ENCODE measurements around the gene CDC26. TPM values are rescaled to one million over a fixed set of nuclear protein-coding genes. Genes with fewer than 3 reads are reported as not detected.
A peak's percentile ranks its signal among the peaks of the same experiment; 100 is the strongest.
"Not testable (repeated sequence)": the region's sequence is repeated elsewhere in the genome, so short reads cannot be mapped to it uniquely, and the experiment has no call there.

The CDC26 gene
- total RNA-seq, 1 donor from 2014 or later = 32.1 TPM

GRCh38 chr9:113238202-113238858 lies 37.0 kb downstream of the CDC26 start:
- no peak for DNase-seq

DNA sequence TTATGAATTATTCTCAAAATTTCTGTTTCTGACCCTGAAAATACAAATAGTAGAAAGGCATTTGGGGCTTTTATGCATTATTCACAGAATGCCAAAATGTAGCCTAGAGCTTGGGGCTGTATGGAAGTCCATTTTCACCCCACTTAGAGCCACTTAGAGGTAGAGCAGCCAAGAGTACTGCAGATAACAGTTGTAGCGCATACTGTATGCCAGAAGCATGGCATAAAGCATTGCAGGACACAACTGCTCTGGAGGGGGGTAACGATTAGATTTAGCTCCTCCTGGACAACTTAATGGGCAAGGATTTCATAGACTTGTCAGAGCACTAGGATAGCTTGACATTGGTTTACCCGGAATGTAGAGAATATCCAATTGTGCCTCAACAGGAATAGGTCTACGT lies 38.3 kb downstream of the CDC26 start:
- no peak for DNase-seq

- not testable (repeated sequence) for DNase-seq
Measured at GRCh38 chr9:113235701-113236255, 39.6 kb downstream of the CDC26 start.

DNA sequence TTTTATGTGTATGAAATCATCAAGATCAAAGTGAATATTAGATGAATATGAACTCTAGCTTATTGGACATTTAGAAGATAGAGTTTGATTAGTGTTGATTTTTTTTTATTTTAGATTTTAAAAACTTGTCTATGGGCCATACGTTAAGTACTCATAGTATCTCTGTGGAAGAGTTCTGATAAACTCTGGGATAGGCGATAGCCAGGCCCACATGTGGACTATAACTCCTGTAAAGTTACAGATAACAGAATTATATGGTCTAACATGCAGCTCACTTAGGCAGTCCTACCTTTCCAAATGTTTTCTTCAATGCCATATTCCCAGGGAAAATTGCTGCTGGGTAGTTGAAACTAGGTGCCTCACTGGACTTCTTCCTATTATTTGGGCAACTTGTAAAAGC lies 43.7 kb downstream of the CDC26 start:
- no peak for DNase-seq

DNA sequence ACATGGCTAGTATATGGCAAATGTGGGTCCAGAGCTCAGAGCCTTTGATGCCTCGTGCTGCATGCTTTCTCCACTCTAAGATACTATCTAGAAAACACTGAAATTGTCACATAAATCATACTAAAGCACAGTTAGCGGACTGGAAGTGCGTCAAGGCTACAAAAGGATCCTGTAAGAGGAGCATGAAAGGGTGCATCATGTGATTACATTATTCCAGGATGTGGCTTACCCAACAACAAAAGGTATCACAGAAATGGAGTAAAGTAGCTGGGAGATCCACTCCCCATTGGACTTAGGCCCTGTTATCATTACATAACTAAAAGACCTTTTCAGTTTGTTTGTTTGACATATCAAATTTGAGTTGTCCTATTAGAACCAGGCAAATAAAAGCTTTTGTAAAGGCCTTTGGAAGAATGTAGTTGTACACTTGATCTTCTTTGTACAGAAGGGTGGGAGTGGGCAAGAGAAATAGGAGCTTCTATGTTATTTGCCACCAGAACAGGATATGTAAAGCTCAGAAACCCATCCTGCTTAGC lies 47.2 kb downstream of the CDC26 start:
- no peak for DNase-seq

DNA sequence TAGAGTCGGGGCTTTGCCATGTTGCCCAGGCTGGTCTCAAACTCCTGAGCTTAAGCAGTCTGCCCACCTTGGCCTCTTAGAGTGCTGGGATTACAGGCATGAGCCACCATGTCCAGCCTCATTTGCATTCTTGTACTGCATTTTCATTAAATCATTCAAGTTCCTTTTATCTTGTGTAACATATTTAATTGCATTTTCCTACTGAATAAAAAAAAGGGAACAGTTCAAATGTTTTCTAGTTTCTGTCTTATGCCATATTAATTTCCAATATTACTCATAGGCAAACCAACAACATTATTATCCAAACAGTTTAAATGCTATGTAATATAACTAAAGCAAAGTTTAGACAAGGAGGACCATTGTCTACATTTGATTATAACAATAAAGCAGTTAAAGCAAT lies 47.9 kb downstream of the CDC26 start:
- DNase-seq = no peak

GRCh38 chr9:113223963-113224362 lies 51.4 kb downstream of the CDC26 start:
- DNase-seq = no peak

DNA sequence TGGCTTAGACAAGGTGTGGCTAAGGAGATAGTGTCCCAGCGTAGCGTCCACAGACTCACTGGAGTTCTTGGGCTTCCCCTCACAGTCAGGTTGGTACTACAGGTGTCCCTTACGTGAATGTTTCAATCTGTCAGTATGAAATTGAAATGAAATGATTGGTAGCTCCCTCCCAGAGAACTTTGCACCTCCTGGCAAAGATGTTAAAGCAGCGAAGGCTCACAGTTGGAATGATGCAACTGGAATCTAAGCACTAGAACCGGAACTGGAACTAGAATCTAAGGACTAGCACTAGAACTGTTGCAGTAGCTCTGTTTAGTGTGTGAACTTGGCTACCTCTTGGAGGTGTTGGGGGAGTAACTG lies 52.9 kb downstream of the CDC26 start:
- peak; percentile 7 for DNase-seq

DNA sequence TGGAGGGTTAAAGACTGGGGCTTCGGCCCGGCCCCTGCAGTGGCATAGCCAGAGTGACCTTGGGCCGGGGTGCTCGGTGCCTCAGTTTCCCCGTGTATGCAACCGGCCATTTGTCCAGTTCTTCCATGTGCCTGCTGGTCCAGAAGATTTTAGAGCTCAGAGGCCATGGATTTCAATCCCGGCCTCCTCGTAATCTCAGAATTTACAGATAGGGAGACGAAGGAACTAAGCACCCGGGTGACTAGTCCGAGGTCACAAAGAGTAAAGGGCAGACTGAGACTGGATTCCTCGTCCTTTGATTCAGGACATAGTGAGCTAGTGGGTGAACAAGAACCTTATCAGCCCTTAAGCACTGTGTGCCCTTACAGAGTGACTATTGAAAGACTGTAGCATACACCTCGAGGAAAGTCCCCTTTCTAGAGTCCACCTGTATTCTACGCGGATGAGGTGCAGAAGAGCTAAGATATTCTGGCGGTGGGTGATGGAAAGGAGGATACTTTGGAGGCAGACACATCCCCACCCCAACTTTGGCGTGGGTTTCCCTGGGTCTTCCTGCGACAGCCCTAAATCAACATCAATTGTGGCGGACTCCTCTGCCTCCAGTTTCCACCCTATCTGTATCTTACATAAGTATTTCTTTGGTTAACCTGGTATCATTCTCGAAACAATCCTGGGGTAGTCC lies 53.4 kb downstream of the CDC26 start:
- DNase-seq = peak; percentile 33

- peak; percentile 99 for DNase-seq
Measured at GRCh38 chr9:113221003-113221799, 54.2 kb downstream of the CDC26 start, which contains the start of the genes FKBP15 and SLC31A1. Gene FKBP15 (minus strand): TSS chr9:113221277. CDS start chr9:113221243, 34 bp downstream. Gene SLC31A1 (plus strand): TSS chr9:113221544. CDS start chr9:113256149, 34,605 bp downstream.

DNA sequence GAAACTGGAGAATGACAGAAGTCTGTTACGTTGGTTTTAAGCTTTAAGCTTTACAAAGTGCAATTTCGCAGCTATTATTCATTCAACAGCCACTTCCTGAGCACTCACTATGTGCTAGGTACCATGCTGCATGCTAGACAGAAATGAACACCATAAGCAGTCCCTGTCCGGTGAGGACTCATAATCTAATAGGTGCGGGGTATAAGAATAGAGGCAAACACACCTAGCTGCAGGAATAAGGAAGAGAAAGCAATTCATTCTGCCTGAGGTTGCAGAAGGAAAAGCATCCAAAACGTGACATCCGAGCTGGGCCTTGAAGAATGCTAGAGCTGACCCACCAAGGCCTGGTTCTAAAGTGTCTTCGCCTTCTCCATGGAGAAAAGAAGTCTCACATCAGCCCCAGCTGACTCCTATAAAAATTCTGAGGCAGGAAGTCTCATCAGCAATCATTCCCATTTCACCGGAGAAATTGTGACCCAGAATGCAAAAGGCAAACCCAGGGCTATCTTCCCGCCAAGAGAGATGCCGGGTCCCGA lies 54.8 kb downstream of the CDC26 start:
- DNase-seq = no peak

GRCh38 chr9:113219969-113220368 lies 55.4 kb downstream of the CDC26 start:
- peak; percentile 2 for DNase-seq

DNA sequence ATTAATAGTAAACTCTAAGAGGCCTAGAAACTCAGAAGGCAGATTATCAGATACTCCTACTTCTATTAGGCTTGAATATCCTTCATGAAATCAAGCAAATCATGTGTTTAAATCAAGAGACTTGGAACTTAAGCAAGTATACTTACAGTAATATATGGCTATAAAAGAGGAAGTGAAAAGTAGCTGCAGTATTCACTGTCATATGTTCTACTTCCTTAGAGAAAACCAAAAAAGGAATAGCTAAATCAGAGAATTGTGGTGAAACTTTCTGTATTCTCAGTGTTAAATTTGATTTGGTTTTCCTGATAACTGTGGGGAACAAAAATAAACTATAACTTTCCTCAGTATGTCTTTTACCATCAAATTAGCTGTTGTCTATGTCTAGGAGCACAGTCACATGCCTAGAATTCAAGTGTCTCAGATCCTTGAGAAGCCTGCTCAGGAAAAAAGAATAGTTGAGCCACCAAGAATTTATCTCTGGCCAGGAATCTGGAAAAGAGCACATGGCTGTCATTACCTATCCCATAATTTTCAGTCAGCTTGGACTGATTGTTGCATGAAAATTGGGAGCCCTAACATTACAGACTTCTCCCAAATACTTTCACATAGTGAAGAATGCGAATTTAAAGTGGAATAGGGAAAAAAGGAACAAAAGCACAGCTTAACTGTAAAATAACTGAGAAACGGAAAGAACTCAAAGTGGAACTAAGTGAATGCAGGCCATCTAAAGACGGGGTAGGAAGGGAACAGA lies 56.0 kb downstream of the CDC26 start:
- DNase-seq = no peak

Other genes starting within 250 kb of the CDC26 start
- gene ZFP37, start 218.8 kb downstream of the CDC26 start, total RNA-seq = 8.9 TPM
- gene SLC31A2, start 124.6 kb downstream of the CDC26 start, total RNA-seq = 6.7 TPM
- 26.3 TPM for gene FKBP15, start 54.3 kb downstream of the CDC26 start, total RNA-seq
- 11.8 TPM for gene SLC31A1, start 54.0 kb downstream of the CDC26 start, total RNA-seq
- 18.7 TPM for gene PRPF4, start 86 bp upstream of the CDC26 start, total RNA-seq
- 0.21 TPM for gene RNF183, start 27.8 kb upstream of the CDC26 start, total RNA-seq
- 3.7 TPM for gene WDR31, start 64.7 kb upstream of the CDC26 start, total RNA-seq
- 2.6 TPM for gene BSPRY, start 74.0 kb upstream of the CDC26 start, total RNA-seq
- 13.0 TPM for gene HDHD3, start 101.4 kb upstream of the CDC26 start, total RNA-seq
- 27.8 TPM for gene ALAD, start 125.7 kb upstream of the CDC26 start, total RNA-seq
- gene POLE3, start 135.1 kb upstream of the CDC26 start, total RNA-seq = 36.5 TPM
- gene C9orf43, start 135.2 kb upstream of the CDC26 start, total RNA-seq = 0.92 TPM
- 59.9 TPM for gene RGS3, start 188.2 kb upstream of the CDC26 start, total RNA-seq

Measured in tongue (tissue), 2 donors.